ENCODE data around the gene TAX1BP1. TPM values are rescaled to one million over a fixed set of nuclear protein-coding genes. Genes with fewer than 3 reads are reported as not detected.

TAX1BP1 gene
- total RNA-seq, 1 experiment from 2014 or later = 58.3 TPM

- H3K9me3 Mint-ChIP-seq = no peaks in the 10 kb centered on the region
- H2BK20ac ChIP-seq (ENCODE audit: low read depth, low read length, poor library complexity, severe bottlenecking) = no peak overlapping the region
- no peak overlapping the region for H3T11ph ChIP-seq (ENCODE audit: low read length)
- H3K14ac ChIP-seq (ENCODE audit: insufficient read depth, low read length) = no peak overlapping the region
- H3K79me2 ChIP-seq (ENCODE audit: insufficient read depth, low read length) = no peaks in the 10 kb centered on the region
- H2BK120ac ChIP-seq (ENCODE audit: low read depth, low read length, poor library complexity, severe bottlenecking) = no peak overlapping the region
- TF ChIP-seq CTCF (conservative IDR thresholded peaks at IDR 0.05) = no peak
- H3K4ac ChIP-seq (ENCODE audit: low read depth, low read length) = no peak overlapping the region
- no peak overlapping the region for H4K8ac ChIP-seq (replicated peaks; ENCODE audit: insufficient read length, low read depth, low read length)
- H2BK5ac ChIP-seq (ENCODE audit: insufficient read length, low read length) = no peak overlapping the region
- no peak overlapping the region for H3K27ac Mint-ChIP-seq
- no peak overlapping the region for H4K5ac ChIP-seq (ENCODE audit: insufficient read length, low read depth, low read length)
- no peak overlapping the region for H2AFZ ChIP-seq (ENCODE audit: low read length)
- no peaks in the 10 kb centered on the region for H3K9me3 ChIP-seq (ENCODE audit: control insufficient read depth, low read depth, low read length)
- no peak overlapping the region for H2AK5ac ChIP-seq (ENCODE audit: insufficient read length, low read length)
- no peak overlapping the region for H4K91ac ChIP-seq (ENCODE audit: insufficient read length, low read depth, low read length)
- H3K56ac ChIP-seq (ENCODE audit: insufficient read length, low read depth, low read length) = no peak overlapping the region
- H3K9ac ChIP-seq (ENCODE audit: extremely low read depth, insufficient read length, low read length) = no peak overlapping the region
- H3K18ac ChIP-seq (ENCODE audit: insufficient read length, low read depth, low read length) = no peak overlapping the region
- H2BK12ac ChIP-seq (ENCODE audit: insufficient read length, low read depth, low read length) = no peak overlapping the region
- H3K4me3 Mint-ChIP-seq = no peak overlapping the region
- no peak overlapping the region for H3K27ac ChIP-seq (ENCODE audit: insufficient read length, low read depth, low read length)
- H3K79me1 ChIP-seq (ENCODE audit: insufficient read depth, low read depth, low read length, poor library complexity, severe bottlenecking) = no peaks in the 10 kb centered on the region
- no peaks in the 10 kb centered on the region for H3K27me3 Mint-ChIP-seq (ENCODE audit: low read depth)
- no peaks in the 10 kb centered on the region; a peak in 1 of 7 replicates for H3K36me3 Mint-ChIP-seq (ENCODE audit: insufficient read depth in 1 of 3, low read depth in 3 of 3)
- H3K4me1 Mint-ChIP-seq = peaks cover 26 to 29% of the 10 kb centered on the region in 2 experiments
- WGBS (ENCODE audit: extremely low coverage, insufficient read length, low lambda C conversion rate) = no CpG with 5 or more reads among the region's 2 CpGs
- H3K23ac ChIP-seq (ENCODE audit: insufficient read length, low read depth, low read length) = no peak overlapping the region
- H3K27me3 ChIP-seq (ENCODE audit: insufficient read depth, low read length) = no peaks in the 10 kb centered on the region
- H4K20me1 ChIP-seq (ENCODE audit: control insufficient read depth, insufficient read depth, insufficient read length) = no peaks in the 10 kb centered on the region
- DNase-seq = no peak
- no peaks in the 10 kb centered on the region for H3K23me2 ChIP-seq (ENCODE audit: insufficient read length, low read depth, low read length, poor library complexity, severe bottlenecking)
- H3K4me2 ChIP-seq (ENCODE audit: insufficient read depth, insufficient read length, low read length) = no peak overlapping the region
- 0 out of 2 replicates have a peak, but pooled peaks cover 4% of the 10 kb centered on the region for H3K4me1 ChIP-seq (ENCODE audit: insufficient read depth, low read length)
- no peak overlapping the region for H2BK15ac ChIP-seq (ENCODE audit: low read depth, low read length)
These were observed 126.3 kb downstream of the TAX1BP1 start for GRCh38 chr7:27866256-27866655.

Measured in H9 (cell line).